A673 (cell line): ENCODE data around the gene THSD4. TPM values are rescaled to one million over a fixed set of nuclear protein-coding genes. Genes with fewer than 3 reads are reported as not detected.
"Not testable (repeated sequence)": the region's sequence is repeated elsewhere in the genome, so short reads cannot be mapped to it uniquely, and the experiment has no call there.

Experiments used
- BruUV-seq: library from RNA; stranded (reverse); fragments of 400-500 nt; replicated peaks from 2 replicates; lab custom pipeline; 2021; lab: Mats Ljungman, UMichigan
- CTCF ChIA-PET: fragments of 300-600 bp; sonication (Branson Sonifier 250); formaldehyde crosslinking; loops from one replicate; lab custom pipeline; 2022; ENCODE audit warnings: antibody characterized with exemption; lab: Charles Lee
- POLR2A ChIA-PET: fragments of 300-600 bp; sonication (Branson Sonifier 250); formaldehyde crosslinking; loops from one replicate; lab custom pipeline; 2022; ENCODE audit warnings: antibody characterized with exemption; ENCODE audit not compliant: low non-redundant PET; lab: Charles Lee
- DNase-seq: peaks from one replicate; pipeline ENCODE4 v3.0.0-alpha.2; 2015; ENCODE audit warnings: low spot score
- H3K27ac ChIP-seq: fragments of 200-600 bp; sonication (generic); 2 replicates; pipeline ENCODE4 v1.5.1; 2016; ENCODE audit warnings: mixed run types, low read depth, mild to moderate bottlenecking, mixed read lengths, antibody characterized with exemption, low read length; ENCODE audit not compliant: poor library complexity, severe bottlenecking
- H3K27me3 ChIP-seq: fragments of 200-600 bp; sonication (generic); replicated peaks from 2 replicates; pipeline ENCODE4 v1.6.1; 2017; ENCODE audit warnings: mixed run types, low read depth, mild to moderate bottlenecking, mixed read lengths, antibody characterized with exemption, low read length; ENCODE audit not compliant: insufficient read depth, poor library complexity
- H3K36me3 ChIP-seq: fragments of 200-600 bp; sonication (generic); 2 replicates; pipeline ENCODE4 v1.6.1; 2016; ENCODE audit warnings: mixed run types, mild to moderate bottlenecking, mixed read lengths, antibody characterized with exemption, low read length; ENCODE audit not compliant: insufficient read depth, poor library complexity, severe bottlenecking
- H3K4me1 ChIP-seq: fragments of 200-600 bp; sonication (generic); 2 replicates; pipeline ENCODE4 v1.6.1; 2017; ENCODE audit warnings: mixed run types, mild to moderate bottlenecking, mixed read lengths, antibody characterized with exemption, low read length; ENCODE audit not compliant: insufficient read depth, poor library complexity, severe bottlenecking
- H3K4me3 ChIP-seq: fragments of 200-600 bp; sonication (generic); 2 replicates; pipeline ENCODE4 v1.5.1; 2016; ENCODE audit warnings: low read depth, mixed run types, mild to moderate bottlenecking, mixed read lengths, low read length; ENCODE audit not compliant: poor library complexity, severe bottlenecking
- H3K9me3 ChIP-seq: fragments of 200-600 bp; sonication (generic); 2 replicates; pipeline ENCODE4 v1.6.1; 2016; ENCODE audit warnings: mixed run types, low read depth, mild to moderate bottlenecking, mixed read lengths, antibody characterized with exemption, low read length; ENCODE audit not compliant: poor library complexity, severe bottlenecking
- EZH2 ChIP-seq: fragments of 200-600 bp; sonication (generic); IDR thresholded peaks from 2 replicates; pipeline ENCODE4 v1.6.1; 2017; ENCODE audit warnings: borderline replicate concordance, low read depth, mild to moderate bottlenecking, mixed read lengths, antibody characterized with exemption, low read length; ENCODE audit not compliant: poor library complexity, severe bottlenecking
- intact Hi-C: fragments of 100-400 bp; cut with micrococcal nuclease; formaldehyde crosslinking; loops from one replicate; pipeline ENCODE4 v1.10.0; 2022; ENCODE audit not compliant: unreplicated experiment
- total RNA-seq: library from RNA; stranded (reverse); gene quantifications from 2 replicates; pipeline ENCODE4 v1.2.3, GENCODE V29; 2021
- TF ChIP-seq, protein P1 (sequence below): fragments of 300-800, 200-600 bp; sonication (generic); conservative IDR thresholded peaks from 2 replicates; pipeline ENCODE4 v1.5.1; 2017; ENCODE audit warnings: low read depth, mild to moderate bottlenecking, antibody characterized with exemption, low read length, moderate library complexity, mixed read lengths

The THSD4 gene
- total RNA-seq, 1 experiment from 2014 or later = 2.4 TPM

DNA sequence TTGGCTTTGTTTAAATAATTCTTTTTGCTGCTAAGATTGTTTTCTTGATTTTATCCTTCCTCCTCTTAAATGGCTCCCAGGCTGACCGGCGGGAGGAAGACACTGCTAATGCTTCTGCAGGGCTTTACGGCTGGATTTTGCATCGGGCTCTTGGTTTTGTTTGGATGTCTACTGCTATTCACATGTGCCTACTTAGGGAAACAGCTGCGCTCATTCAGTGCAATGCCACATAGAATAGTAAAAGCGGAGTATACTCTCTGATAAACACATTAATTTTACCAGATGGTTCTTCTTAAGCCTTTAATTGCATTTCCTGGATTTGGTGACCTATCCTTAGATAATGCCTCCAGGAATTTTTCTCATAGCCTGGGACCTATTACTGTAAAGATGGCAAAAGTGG is 146.6 kb downstream of the THSD4 start:
- Histone ChIP-seq H3K4me3 (no peak overlapping the region), H3K27ac (peak overlapping the region; percentile 79), H3K27me3 (no peaks in the 10 kb centered on the region), H3K9me3 (no peaks in the 10 kb centered on the region), H3K36me3 (no peaks in the 10 kb centered on the region), H3K4me1 (peaks cover 17% of the 10 kb centered on the region)
- TF ChIP-seq, protein P1, sequence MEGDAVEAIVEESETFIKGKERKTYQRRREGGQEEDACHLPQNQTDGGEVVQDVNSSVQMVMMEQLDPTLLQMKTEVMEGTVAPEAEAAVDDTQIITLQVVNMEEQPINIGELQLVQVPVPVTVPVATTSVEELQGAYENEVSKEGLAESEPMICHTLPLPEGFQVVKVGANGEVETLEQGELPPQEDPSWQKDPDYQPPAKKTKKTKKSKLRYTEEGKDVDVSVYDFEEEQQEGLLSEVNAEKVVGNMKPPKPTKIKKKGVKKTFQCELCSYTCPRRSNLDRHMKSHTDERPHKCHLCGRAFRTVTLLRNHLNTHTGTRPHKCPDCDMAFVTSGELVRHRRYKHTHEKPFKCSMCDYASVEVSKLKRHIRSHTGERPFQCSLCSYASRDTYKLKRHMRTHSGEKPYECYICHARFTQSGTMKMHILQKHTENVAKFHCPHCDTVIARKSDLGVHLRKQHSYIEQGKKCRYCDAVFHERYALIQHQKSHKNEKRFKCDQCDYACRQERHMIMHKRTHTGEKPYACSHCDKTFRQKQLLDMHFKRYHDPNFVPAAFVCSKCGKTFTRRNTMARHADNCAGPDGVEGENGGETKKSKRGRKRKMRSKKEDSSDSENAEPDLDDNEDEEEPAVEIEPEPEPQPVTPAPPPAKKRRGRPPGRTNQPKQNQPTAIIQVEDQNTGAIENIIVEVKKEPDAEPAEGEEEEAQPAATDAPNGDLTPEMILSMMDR = no peak
- no peak for TF ChIP-seq EZH2
- ChIA-PET POLR2A (no interaction called here), CTCF (no interaction called here)
- intact Hi-C loops = no loop called here
- peak; percentile 90 for DNase-seq
- no TSS peak for BruUV-seq

DNA sequence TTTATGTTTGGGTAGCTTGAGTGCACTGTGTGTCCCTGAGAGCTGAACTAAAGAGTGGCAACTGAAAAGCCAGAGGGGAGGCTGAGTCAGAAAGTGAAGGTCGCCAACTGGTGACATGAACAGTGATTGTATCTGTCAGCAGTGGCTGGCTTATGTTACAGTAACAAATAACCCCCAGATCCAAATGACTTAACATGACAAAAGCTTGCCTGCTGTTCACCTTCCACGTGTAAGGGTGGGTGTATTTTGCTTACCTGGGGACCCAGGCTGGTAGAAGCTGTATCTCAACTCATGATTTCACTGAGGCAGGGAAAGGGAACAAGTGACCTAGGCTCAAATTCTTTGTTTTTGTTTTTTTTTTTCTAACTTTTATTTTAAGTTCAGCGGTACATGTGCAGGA is 147.3 kb downstream of the THSD4 start:
- Histone ChIP-seq H3K9me3 (no peaks in the 10 kb centered on the region), H3K27me3 (no peaks in the 10 kb centered on the region), H3K4me1 (peaks cover 17% of the 10 kb centered on the region), H3K4me3 (no peak overlapping the region), H3K36me3 (no peaks in the 10 kb centered on the region), H3K27ac (peak overlapping the region; percentile 79)
- intact Hi-C loops = no loop called here
- CTCF ChIA-PET = no interaction called here
- no TSS peak for BruUV-seq
- no peak for TF ChIP-seq EZH2
- TF ChIP-seq, protein P1 = no peak
- POLR2A ChIA-PET = no interaction called here
- no peak for DNase-seq

DNA sequence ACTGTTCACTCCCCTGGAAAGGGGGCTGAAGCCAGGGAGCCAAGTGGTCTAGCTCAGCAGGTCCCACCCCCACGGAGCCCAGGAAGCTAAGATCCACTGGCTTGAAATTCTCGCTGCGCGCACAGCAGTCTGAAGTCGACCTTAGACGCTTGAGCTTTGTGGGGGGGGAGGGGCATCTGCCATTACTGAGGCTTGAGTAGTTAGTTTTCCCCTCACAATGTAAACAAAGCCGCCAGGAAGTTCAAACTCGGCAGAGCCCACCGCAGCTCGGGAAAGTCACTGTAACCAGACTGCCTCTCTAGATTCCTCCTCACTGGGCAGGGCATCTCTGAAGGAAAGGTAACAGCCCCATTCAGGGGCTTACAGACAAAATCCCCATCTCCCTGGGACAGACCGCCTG is 150.3 kb downstream of the THSD4 start:
- POLR2A ChIA-PET = interaction anchor here (0.6 kb wide), 1 partner anchor 72 kb away, joined by 3 read pairs; no protein-coding TSS in a partner anchor
- DNase-seq, H3K9me3 ChIP-seq, CTCF ChIA-PET, intact Hi-C loops, H3K36me3 ChIP-seq, H3K4me3 ChIP-seq, BruUV-seq, H3K27me3 ChIP-seq, H3K27ac ChIP-seq: not testable (repeated sequence)
- peaks cover 17% of the 10 kb centered on the region for H3K4me1 ChIP-seq

DNA sequence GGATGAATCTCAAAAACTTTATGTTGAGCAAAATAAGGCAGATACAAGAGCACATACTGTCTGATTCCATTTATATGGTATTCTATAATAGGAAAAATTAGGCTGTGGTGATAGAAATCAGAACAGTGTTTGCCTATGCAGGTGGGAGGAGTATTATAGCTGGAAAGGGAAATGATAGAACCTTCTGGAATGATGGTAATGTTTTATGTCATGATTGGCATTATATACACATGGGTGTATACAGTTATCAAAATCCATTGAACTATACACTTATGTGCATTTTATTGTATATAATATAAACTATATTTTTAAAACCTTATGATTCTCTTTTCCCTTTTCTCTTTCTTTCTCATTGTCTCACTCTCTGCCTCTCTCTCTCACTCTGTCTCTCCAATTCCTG is 156.1 kb downstream of the THSD4 start:
- H3K4me3 ChIP-seq = no peak overlapping the region
- H3K27me3 ChIP-seq = no peaks in the 10 kb centered on the region
- CTCF ChIA-PET = no interaction called here
- H3K36me3 ChIP-seq = no peaks in the 10 kb centered on the region
- no peaks in the 10 kb centered on the region for H3K9me3 ChIP-seq
- BruUV-seq = no TSS peak
- H3K4me1 ChIP-seq = peaks cover 37% of the 10 kb centered on the region
- H3K27ac ChIP-seq = no peak overlapping the region
- intact Hi-C loops = no loop called here
- no peak for TF ChIP-seq EZH2
- TF ChIP-seq, protein P1 = no peak
- POLR2A ChIA-PET = interaction anchor here (0.7 kb wide), 1 partner anchor 59 kb away, joined by 3 read pairs; no protein-coding TSS in a partner anchor
- no peak for DNase-seq
